HEK293T (cell line): Measurements from ENCODE around the gene TBCK.

Source experiments
- ARNT ChIP-seq: fragments of 450-650 bp; IDR thresholded peaks from 2 replicates; pipeline ENCODE4 v1.6.1; 2017; ENCODE audit warnings: mild to moderate bottlenecking
- BHLHE40 ChIP-seq: fragments of 450-650 bp; IDR thresholded peaks from 2 replicates; pipeline ENCODE4 v1.6.1; 2016; ENCODE audit warnings: mild to moderate bottlenecking, moderate library complexity, borderline replicate concordance
- ELF4 ChIP-seq: fragments of 450-650 bp; IDR thresholded peaks from 2 replicates; pipeline ENCODE4 v1.6.1; 2017; ENCODE audit warnings: antibody characterized with exemption
- FOXA1 ChIP-seq: fragments of 450-650 bp; IDR thresholded peaks from 2 replicates; pipeline ENCODE4 v1.6.1; 2016; ENCODE audit warnings: mild to moderate bottlenecking
- FOXK2 ChIP-seq: fragments of 450-650 bp; IDR thresholded peaks from 2 replicates; pipeline ENCODE4 v1.6.1; 2016; ENCODE audit warnings: mild to moderate bottlenecking
- L3MBTL2 ChIP-seq: fragments of 450-650 bp; conservative IDR thresholded peaks from 2 replicates; pipeline ENCODE4 v1.6.1; 2016; ENCODE audit warnings: mild to moderate bottlenecking
- LEF1 ChIP-seq: fragments of 450-650 bp; IDR thresholded peaks from 2 replicates; pipeline ENCODE4 v1.6.1; 2017; ENCODE audit warnings: mild to moderate bottlenecking, borderline replicate concordance
- SP1 ChIP-seq: fragments of 450-650 bp; IDR thresholded peaks from 2 replicates; pipeline ENCODE4 v1.6.1; 2017
- TARDBP ChIP-seq: fragments of 450-650 bp; IDR thresholded peaks from 2 replicates; pipeline ENCODE4 v1.6.1; 2016
- ZNF384 ChIP-seq: fragments of 450-650 bp; IDR thresholded peaks from 2 replicates; pipeline ENCODE4 v1.6.1; 2016
- TF ChIP-seq, protein P1 (sequence below): fragments of 450-650 bp; IDR thresholded peaks from 2 replicates; pipeline ENCODE4 v1.6.1; 2016

- TF ChIP-seq LEF1, result no peak
- no peak for TF ChIP-seq SP1
- TF ChIP-seq, protein P1, sequence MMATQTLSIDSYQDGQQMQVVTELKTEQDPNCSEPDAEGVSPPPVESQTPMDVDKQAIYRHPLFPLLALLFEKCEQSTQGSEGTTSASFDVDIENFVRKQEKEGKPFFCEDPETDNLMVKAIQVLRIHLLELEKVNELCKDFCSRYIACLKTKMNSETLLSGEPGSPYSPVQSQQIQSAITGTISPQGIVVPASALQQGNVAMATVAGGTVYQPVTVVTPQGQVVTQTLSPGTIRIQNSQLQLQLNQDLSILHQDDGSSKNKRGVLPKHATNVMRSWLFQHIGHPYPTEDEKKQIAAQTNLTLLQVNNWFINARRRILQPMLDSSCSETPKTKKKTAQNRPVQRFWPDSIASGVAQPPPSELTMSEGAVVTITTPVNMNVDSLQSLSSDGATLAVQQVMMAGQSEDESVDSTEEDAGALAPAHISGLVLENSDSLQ, result no peak
- no peak for TF ChIP-seq ELF4
- TF ChIP-seq FOXK2, result no peak
- TF ChIP-seq ZNF384, result no peak
- TF ChIP-seq ARNT, result no peak
- TF ChIP-seq L3MBTL2, result no peak
- no peak for TF ChIP-seq BHLHE40
- TF ChIP-seq TARDBP, result no peak
- TF ChIP-seq FOXA1, result no peak
Observed at GRCh38 chr4:106294062-106294461, 21.9 kb downstream of the TBCK start.
